HepG2 (cell line): ENCODE data around the gene PRPF38A.

Source experiments
- CC2D1A ChIP-seq: sonication (generic); formaldehyde crosslinking; IDR thresholded peaks from 2 replicates; pipeline ENCODE4 v1.8.1; 2023; ENCODE audit warnings: mild to moderate bottlenecking, missing genetic modification reagents
- CTCF ChIP-seq: sonication (generic); formaldehyde crosslinking; IDR thresholded peaks from 2 replicates; pipeline ENCODE4 v1.5.0; 2020; ENCODE audit warnings: mild to moderate bottlenecking, missing genetic modification reagents, moderate library complexity
- GFI1 ChIP-seq: sonication (generic); formaldehyde crosslinking; IDR thresholded peaks from 2 replicates; pipeline ENCODE4 v1.5.0; 2020; ENCODE audit warnings: missing genetic modification reagents, mild to moderate bottlenecking, borderline replicate concordance
- MTF1 ChIP-seq: sonication (generic); formaldehyde crosslinking; IDR thresholded peaks from 2 replicates; pipeline ENCODE4 v1.5.0; 2020; ENCODE audit warnings: missing genetic modification reagents
- NFIC ChIP-seq: IDR thresholded peaks from 2 replicates; pipeline ENCODE4 v1.6.1; 2012; ENCODE audit warnings: mild to moderate bottlenecking, low read length, inconsistent platforms
- NR2C2 ChIP-seq: sonication (generic); formaldehyde crosslinking; IDR thresholded peaks from 2 replicates; pipeline ENCODE4 v1.4.0; 2020; ENCODE audit warnings: missing genetic modification reagents, mild to moderate bottlenecking, moderate library complexity, borderline replicate concordance
- POLR2A ChIP-seq, 2 experiments: IDR thresholded peaks; 2 replicates each; pipeline ENCODE4 v1.6.1; 2011; ENCODE audit warnings: low read depth in 2 of 2, low read length in 2 of 2, mild to moderate bottlenecking in 1 of 2, moderate library complexity in 1 of 2; ENCODE audit not compliant: insufficient read depth in 1 of 2
- RNF2 ChIP-seq: fragments of 450-650 bp; conservative IDR thresholded peaks from 2 replicates; pipeline ENCODE4 v1.6.1; 2016; ENCODE audit warnings: low read depth
- SOX5 ChIP-seq: IDR thresholded peaks from 2 replicates; pipeline ENCODE4 v1.6.1; 2016; ENCODE audit warnings: borderline replicate concordance
- ZNF329 ChIP-seq: sonication (generic); formaldehyde crosslinking; IDR thresholded peaks from 2 replicates; pipeline ENCODE4 v1.9.0; 2021; ENCODE audit warnings: low read depth, mild to moderate bottlenecking, missing genetic modification reagents
- ZNF773 ChIP-seq: sonication (generic); formaldehyde crosslinking; IDR thresholded peaks from 2 replicates; pipeline ENCODE4 v1.4.0; 2020; ENCODE audit warnings: missing genetic modification reagents, borderline replicate concordance
- TF ChIP-seq, protein P1 (sequence below): conservative IDR thresholded peaks from 2 replicates; pipeline ENCODE4 v1.6.1; 2018; ENCODE audit warnings: missing genetic modification reagents
- TF ChIP-seq, protein P2 (sequence below): sonication (generic); formaldehyde crosslinking; IDR thresholded peaks from 2 replicates; pipeline ENCODE4 v1.8.0; 2022; ENCODE audit warnings: mild to moderate bottlenecking, missing genetic modification reagents

DNA sequence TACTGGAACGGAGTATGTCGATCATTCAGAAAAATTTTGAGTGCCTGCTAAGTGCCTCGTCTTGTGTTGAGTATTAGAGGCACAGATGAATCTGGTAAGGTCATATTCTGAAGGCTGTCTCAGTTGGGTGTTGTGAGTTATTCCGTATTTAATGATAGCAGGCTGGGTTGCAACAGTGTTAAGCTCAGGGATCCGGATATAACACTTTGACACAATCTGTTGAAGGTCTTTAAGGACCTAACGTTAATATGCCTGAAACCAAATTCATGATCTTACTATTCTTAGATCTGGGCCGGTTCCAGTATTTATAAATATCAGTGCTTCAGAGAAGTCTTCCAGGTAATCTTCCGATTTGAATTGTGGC is 555 bp downstream of the PRPF38A start:
- TF ChIP-seq GFI1 (CRISPR knock-in tag) (no peak), SOX5 (CRISPR knock-in tag) (no peak), CTCF (CRISPR knock-in tag) (no peak), MTF1 (CRISPR knock-in tag) (no peak), POLR2A (IDR thresholded peaks at IDR 0.05; ENCODE audit: insufficient read depth in 1 of 2, low read depth in 2 of 2, low read length in 2 of 2) (no peak), NFIC (no peak), ZNF329 (no peak), NR2C2 (no peak; the same call in 1 of the 2 replicates), CC2D1A (CRISPR knock-in tag) (no peak; the same call in 1 of the 2 replicates), ZNF773 (no peak), RNF2 (no peak)
- TF ChIP-seq, protein P1, sequence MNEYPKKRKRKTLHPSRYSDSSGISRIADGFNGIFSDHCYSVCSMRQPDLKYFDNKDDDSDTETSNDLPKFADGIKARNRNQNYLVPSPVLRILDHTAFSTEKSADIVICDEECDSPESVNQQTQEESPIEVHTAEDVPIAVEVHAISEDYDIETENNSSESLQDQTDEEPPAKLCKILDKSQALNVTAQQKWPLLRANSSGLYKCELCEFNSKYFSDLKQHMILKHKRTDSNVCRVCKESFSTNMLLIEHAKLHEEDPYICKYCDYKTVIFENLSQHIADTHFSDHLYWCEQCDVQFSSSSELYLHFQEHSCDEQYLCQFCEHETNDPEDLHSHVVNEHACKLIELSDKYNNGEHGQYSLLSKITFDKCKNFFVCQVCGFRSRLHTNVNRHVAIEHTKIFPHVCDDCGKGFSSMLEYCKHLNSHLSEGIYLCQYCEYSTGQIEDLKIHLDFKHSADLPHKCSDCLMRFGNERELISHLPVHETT (CRISPR knock-in tag) = no peak
- TF ChIP-seq, protein P2, sequence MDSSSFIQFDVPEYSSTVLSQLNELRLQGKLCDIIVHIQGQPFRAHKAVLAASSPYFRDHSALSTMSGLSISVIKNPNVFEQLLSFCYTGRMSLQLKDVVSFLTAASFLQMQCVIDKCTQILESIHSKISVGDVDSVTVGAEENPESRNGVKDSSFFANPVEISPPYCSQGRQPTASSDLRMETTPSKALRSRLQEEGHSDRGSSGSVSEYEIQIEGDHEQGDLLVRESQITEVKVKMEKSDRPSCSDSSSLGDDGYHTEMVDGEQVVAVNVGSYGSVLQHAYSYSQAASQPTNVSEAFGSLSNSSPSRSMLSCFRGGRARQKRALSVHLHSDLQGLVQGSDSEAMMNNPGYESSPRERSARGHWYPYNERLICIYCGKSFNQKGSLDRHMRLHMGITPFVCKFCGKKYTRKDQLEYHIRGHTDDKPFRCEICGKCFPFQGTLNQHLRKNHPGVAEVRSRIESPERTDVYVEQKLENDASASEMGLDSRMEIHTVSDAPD (CRISPR knock-in tag) = no peak
